Effector memory CD4-positive, alpha-beta T cell (primary cell): ENCODE results near the gene PLCB1.
"Not testable (repeated sequence)": the region's sequence is repeated elsewhere in the genome, so short reads cannot be mapped to it uniquely, and the experiment has no call there.

ENCODE experiments used
- DNase-seq, 3 donors: peaks; one replicate each; pipeline ENCODE4 v3.0.0-alpha.2; 2020
- H3K27ac ChIP-seq: 2 replicates; pipeline ENCODE4 v1.7.0; 2013; ENCODE audit warnings: mild to moderate bottlenecking, low read length, moderate library complexity; ENCODE audit not compliant: insufficient read depth, poor library complexity, severe bottlenecking
- H3K27me3 ChIP-seq: replicated peaks from 2 replicates; pipeline ENCODE4 v1.7.0; 2013; ENCODE audit warnings: mild to moderate bottlenecking, low read length; ENCODE audit not compliant: insufficient read depth, control insufficient read depth, poor library complexity, severe bottlenecking
- H3K36me3 ChIP-seq: 2 replicates; pipeline ENCODE4 v1.7.0; 2013; ENCODE audit warnings: mild to moderate bottlenecking, low read length, moderate library complexity; ENCODE audit not compliant: control insufficient read depth, insufficient read depth
- H3K4me1 ChIP-seq: 2 replicates; pipeline ENCODE4 v1.7.0; 2013; ENCODE audit warnings: low read length, mild to moderate bottlenecking; ENCODE audit not compliant: control insufficient read depth, insufficient read depth, poor library complexity, severe bottlenecking
- H3K4me3 ChIP-seq: 2 replicates; pipeline ENCODE4 v1.7.0; 2013; ENCODE audit warnings: low read length, low read depth, mild to moderate bottlenecking; ENCODE audit not compliant: insufficient read depth, poor library complexity, severe bottlenecking
- H3K9me3 ChIP-seq: 2 replicates; pipeline ENCODE4 v1.7.0; 2013; ENCODE audit warnings: mild to moderate bottlenecking, low read length, moderate library complexity; ENCODE audit not compliant: control insufficient read depth

Gene PLCB1

GRCh38 chr20:8587251-8587650, 455.2 kb downstream of the PLCB1 start:
- no peaks in the 10 kb centered on the region for H3K36me3 ChIP-seq
- H3K4me1 ChIP-seq, result no peaks in the 10 kb centered on the region
- H3K9me3 ChIP-seq, result no peaks in the 10 kb centered on the region
- no peak for DNase-seq
- no peaks in the 10 kb centered on the region for H3K27me3 ChIP-seq
- no peak overlapping the region for H3K4me3 ChIP-seq
- no peak overlapping the region for H3K27ac ChIP-seq

GRCh38 chr20:8587810-8588209, 455.7 kb downstream of the PLCB1 start:
- Histone ChIP-seq H3K4me1 (no peaks in the 10 kb centered on the region), H3K27ac (no peak overlapping the region), H3K27me3 (no peaks in the 10 kb centered on the region), H3K9me3 (no peaks in the 10 kb centered on the region), H3K4me3 (no peak overlapping the region), H3K36me3 (no peaks in the 10 kb centered on the region)
- DNase-seq, result no peak

GRCh38 chr20:8589956-8590355, 457.9 kb downstream of the PLCB1 start:
- no peak for DNase-seq
- Histone ChIP-seq H3K9me3 (no peaks in the 10 kb centered on the region), H3K36me3 (no peaks in the 10 kb centered on the region), H3K4me3 (no peak overlapping the region), H3K4me1 (no peaks in the 10 kb centered on the region), H3K27me3 (no peaks in the 10 kb centered on the region), H3K27ac (no peak overlapping the region)

GRCh38 chr20:8600910-8601541, 469.0 kb downstream of the PLCB1 start:
- not testable (repeated sequence) for DNase-seq, H3K9me3 ChIP-seq, H3K4me3 ChIP-seq, H3K27ac ChIP-seq, H3K4me1 ChIP-seq, H3K36me3 ChIP-seq, H3K27me3 ChIP-seq

GRCh38 chr20:8601542-8601912, 469.5 kb downstream of the PLCB1 start:
- no peak for DNase-seq
- no peak overlapping the region for H3K27ac ChIP-seq
- H3K4me1 ChIP-seq, result no peaks in the 10 kb centered on the region
- H3K4me3 ChIP-seq, result no peak overlapping the region
- no peaks in the 10 kb centered on the region for H3K36me3 ChIP-seq
- no peaks in the 10 kb centered on the region for H3K27me3 ChIP-seq
- H3K9me3 ChIP-seq, result no peaks in the 10 kb centered on the region

- H3K9me3 ChIP-seq, result no peaks in the 10 kb centered on the region
- DNase-seq, result no peak
- no peaks in the 10 kb centered on the region for H3K4me1 ChIP-seq
- no peaks in the 10 kb centered on the region for H3K27me3 ChIP-seq
- no peak overlapping the region for H3K27ac ChIP-seq
- no peaks in the 10 kb centered on the region for H3K36me3 ChIP-seq
- H3K4me3 ChIP-seq, result no peak overlapping the region
Measured at GRCh38 chr20:8602389-8603116, 470.5 kb downstream of the PLCB1 start.

GRCh38 chr20:8608470-8608869, 476.4 kb downstream of the PLCB1 start:
- Histone ChIP-seq H3K9me3 (no peaks in the 10 kb centered on the region), H3K4me1 (no peaks in the 10 kb centered on the region), H3K27me3 (no peaks in the 10 kb centered on the region), H3K36me3 (no peaks in the 10 kb centered on the region), H3K4me3 (no peak overlapping the region), H3K27ac (no peak overlapping the region)
- DNase-seq, result no peak

GRCh38 chr20:8616792-8617191, 484.7 kb downstream of the PLCB1 start:
- no peaks in the 10 kb centered on the region for H3K9me3 ChIP-seq
- no peaks in the 10 kb centered on the region for H3K36me3 ChIP-seq
- no peaks in the 10 kb centered on the region for H3K4me1 ChIP-seq
- H3K27ac ChIP-seq, result no peak overlapping the region
- no peak for DNase-seq
- no peaks in the 10 kb centered on the region for H3K27me3 ChIP-seq
- H3K4me3 ChIP-seq, result no peak overlapping the region

- no peak overlapping the region for H3K27ac ChIP-seq
- H3K4me1 ChIP-seq, result no peaks in the 10 kb centered on the region
- DNase-seq, result no peak
- no peaks in the 10 kb centered on the region for H3K27me3 ChIP-seq
- H3K4me3 ChIP-seq, result no peak overlapping the region
- no peaks in the 10 kb centered on the region for H3K9me3 ChIP-seq
- H3K36me3 ChIP-seq, result no peaks in the 10 kb centered on the region
Measured at GRCh38 chr20:8621001-8621400, 488.9 kb downstream of the PLCB1 start.

- no peaks in the 10 kb centered on the region for H3K9me3 ChIP-seq
- no peak for DNase-seq
- no peaks in the 10 kb centered on the region for H3K27me3 ChIP-seq
- H3K4me1 ChIP-seq, result no peaks in the 10 kb centered on the region
- no peak overlapping the region for H3K27ac ChIP-seq
- no peak overlapping the region for H3K4me3 ChIP-seq
- H3K36me3 ChIP-seq, result no peaks in the 10 kb centered on the region
Measured at GRCh38 chr20:8624046-8624445, 492.0 kb downstream of the PLCB1 start.
